Mesodermal cell (in vitro differentiated cells): ENCODE measurements around the gene BTBD19.

ENCODE experiments used
- H3K27ac ChIP-seq: 2 replicates; pipeline ENCODE4 v1.7.0; 2013; ENCODE audit warnings: mild to moderate bottlenecking, low read depth, low read length, moderate library complexity; ENCODE audit not compliant: severe bottlenecking
- H3K36me3 ChIP-seq: 2 replicates; pipeline ENCODE4 v1.7.1; 2013; ENCODE audit warnings: mild to moderate bottlenecking, low read length, moderate library complexity; ENCODE audit not compliant: control insufficient read depth, insufficient read depth
- H3K4me1 ChIP-seq: one replicate; pipeline ENCODE4 v1.7.1; 2013; ENCODE audit warnings: mild to moderate bottlenecking, low read length; ENCODE audit not compliant: insufficient read depth, control insufficient read depth, poor library complexity, severe bottlenecking
- H3K4me3 ChIP-seq: 2 replicates; pipeline ENCODE4 v1.7.0; 2013; ENCODE audit warnings: low read length, control low read depth, mild to moderate bottlenecking; ENCODE audit not compliant: insufficient read depth, poor library complexity, severe bottlenecking; ENCODE audit errors: extremely low read depth
- H3K9me3 ChIP-seq: 2 replicates; pipeline ENCODE4 v1.7.1; 2013; ENCODE audit warnings: mild to moderate bottlenecking, low read length, moderate library complexity; ENCODE audit not compliant: control insufficient read depth
- WGBS, 2 experiments: methylation state at CpG; one replicate each; pipeline ENCODE4 v1.1.5; 2013; ENCODE audit warnings: missing lambda C conversion rate in 2 of 2; ENCODE audit not compliant: insufficient coverage in 2 of 2; 5-methylcytosine and 5-hydroxymethylcytosine counted together

BTBD19 gene

GRCh38 chr1:44849575-44850132 lies 41.3 kb downstream of the BTBD19 start:
- H3K4me1 ChIP-seq, result no peaks in the 10 kb centered on the region
- H3K27ac ChIP-seq, result no peak overlapping the region
- 89 to 95% methylated on average over 1 to 2 of the region's 2 CpGs for WGBS, 2 experiments
- no peak overlapping the region for H3K4me3 ChIP-seq
- H3K36me3 ChIP-seq, result no peaks in the 10 kb centered on the region
- no peaks in the 10 kb centered on the region for H3K9me3 ChIP-seq

GRCh38 chr1:44851308-44851707 lies 43.0 kb downstream of the BTBD19 start:
- H3K4me3 ChIP-seq, result no peak overlapping the region
- H3K9me3 ChIP-seq, result no peaks in the 10 kb centered on the region
- peaks cover 5% of the 10 kb centered on the region for H3K36me3 ChIP-seq
- WGBS, 2 experiments, result no CpG with 5 or more reads among the region's 1 CpG
- H3K27ac ChIP-seq, result no peak overlapping the region
- H3K4me1 ChIP-seq, result no peaks in the 10 kb centered on the region

- Histone ChIP-seq H3K27ac (no peak overlapping the region), H3K9me3 (no peaks in the 10 kb centered on the region), H3K36me3 (peaks cover 11% of the 10 kb centered on the region), H3K4me3 (no peak overlapping the region), H3K4me1 (no peaks in the 10 kb centered on the region)
- WGBS, 2 experiments, result 100% methylated on average over 2 to 5 of the region's 6 CpGs
Measured at GRCh38 chr1:44853201-44853600, 44.9 kb downstream of the BTBD19 start.

- Histone ChIP-seq H3K4me3 (no peak overlapping the region), H3K27ac (no peak overlapping the region), H3K4me1 (no peaks in the 10 kb centered on the region), H3K9me3 (no peaks in the 10 kb centered on the region), H3K36me3 (peaks cover 11% of the 10 kb centered on the region)
- 92% methylated on average over 1 of the region's 1 CpG; no CpG with 5 or more reads in 1 of the 2 experiments for WGBS, 2 experiments
Measured at GRCh38 chr1:44854970-44855369, 46.6 kb downstream of the BTBD19 start.

- no peaks in the 10 kb centered on the region for H3K4me1 ChIP-seq
- H3K4me3 ChIP-seq, result no peak overlapping the region
- H3K27ac ChIP-seq, result no peak overlapping the region
- no peaks in the 10 kb centered on the region for H3K9me3 ChIP-seq
- H3K36me3 ChIP-seq, result peaks cover 11% of the 10 kb centered on the region
- 63 to 82% methylated on average over 3 to 4 of the region's 7 CpGs for whole genome bisulfite sequencing, 2 experiments
Measured at GRCh38 chr1:44855742-44856141, 47.4 kb downstream of the BTBD19 start.

GRCh38 chr1:44857446-44857845 lies 49.1 kb downstream of the BTBD19 start:
- H3K4me1 ChIP-seq, result no peaks in the 10 kb centered on the region
- no peaks in the 10 kb centered on the region for H3K9me3 ChIP-seq
- H3K36me3 ChIP-seq, result peaks cover 11% of the 10 kb centered on the region
- H3K27ac ChIP-seq, result no peak overlapping the region
- 93 to 94% methylated on average over 4 to 6 of the region's 7 CpGs for WGBS, 2 experiments
- no peak overlapping the region for H3K4me3 ChIP-seq

GRCh38 chr1:44860331-44860730 lies 52.0 kb downstream of the BTBD19 start:
- H3K36me3 ChIP-seq, result peaks cover 9% of the 10 kb centered on the region
- WGBS, 2 experiments, result no CpG with 5 or more reads among the region's 1 CpG
- H3K4me1 ChIP-seq, result no peaks in the 10 kb centered on the region
- H3K27ac ChIP-seq, result no peak overlapping the region
- no peak overlapping the region for H3K4me3 ChIP-seq
- no peaks in the 10 kb centered on the region for H3K9me3 ChIP-seq

GRCh38 chr1:44860891-44861425 lies 52.6 kb downstream of the BTBD19 start:
- WGBS, 2 experiments, result no CpG with 5 or more reads among the region's 1 CpG
- Histone ChIP-seq H3K4me3 (no peak overlapping the region), H3K36me3 (peaks cover 9% of the 10 kb centered on the region), H3K27ac (no peak overlapping the region), H3K4me1 (no peaks in the 10 kb centered on the region), H3K9me3 (no peaks in the 10 kb centered on the region)

GRCh38 chr1:44862829-44863401 lies 54.6 kb downstream of the BTBD19 start:
- no peak overlapping the region for H3K4me3 ChIP-seq
- no peaks in the 10 kb centered on the region for H3K4me1 ChIP-seq
- WGBS, 2 experiments, result 93 to 100% methylated on average over 2 to 4 of the region's 5 CpGs
- peaks cover 4% of the 10 kb centered on the region for H3K36me3 ChIP-seq
- H3K9me3 ChIP-seq, result no peaks in the 10 kb centered on the region
- H3K27ac ChIP-seq, result no peak overlapping the region
